Astrocyte (in vitro differentiated cells and primary cell): Measurements from ENCODE around the gene LYRM4. TPM values are rescaled to one million over a fixed set of nuclear protein-coding genes. Genes with fewer than 3 reads are reported as not detected.

Source experiments
- DNase-seq: peaks from one replicate; pipeline ENCODE4 v3.0.0-alpha.2; 2010; ENCODE audit warnings: low read depth
- FAIRE-seq: peaks from 2 replicates; lab custom pipeline; 2011; peaks lifted over from hg19 to GRCh38; lab: Jason Lieb, UNC
- H2AFZ ChIP-seq: 2 replicates; pipeline ENCODE4 v1.6.0; 2012; ENCODE audit warnings: low read depth, low read length, inconsistent platforms
- H3K27ac ChIP-seq: 2 replicates; pipeline ENCODE4 v1.5.1; 2011; ENCODE audit warnings: low read depth, low read length, inconsistent platforms
- H3K27me3 ChIP-seq: 2 replicates; pipeline ENCODE4 v1.6.0; 2011; ENCODE audit warnings: low read length, inconsistent platforms; ENCODE audit not compliant: insufficient read depth
- H3K36me3 ChIP-seq: 2 replicates; pipeline ENCODE4 v1.5.1; 2011; ENCODE audit warnings: low read length, inconsistent platforms; ENCODE audit not compliant: insufficient read depth
- H3K4me1 ChIP-seq: 2 replicates; pipeline ENCODE4 v1.5.1; 2011; ENCODE audit warnings: low read length, inconsistent platforms; ENCODE audit not compliant: insufficient read depth
- H3K4me2 ChIP-seq: 2 replicates; pipeline ENCODE4 v1.6.0; 2012; ENCODE audit warnings: low read length, inconsistent platforms
- H3K4me3 ChIP-seq: 2 replicates; pipeline ENCODE4 v1.5.1; 2011; ENCODE audit warnings: low read depth, mild to moderate bottlenecking, low read length, inconsistent platforms; ENCODE audit not compliant: insufficient read depth
- H3K79me2 ChIP-seq: 2 replicates; pipeline ENCODE4 v1.6.0; 2012; ENCODE audit warnings: mild to moderate bottlenecking, low read length, inconsistent platforms; ENCODE audit not compliant: insufficient read depth
- H3K9ac ChIP-seq: 2 replicates; pipeline ENCODE4 v1.6.0; 2012; ENCODE audit warnings: mild to moderate bottlenecking, low read length, inconsistent platforms
- H3K9me3 ChIP-seq: 2 replicates; pipeline ENCODE4 v1.5.1; 2012; ENCODE audit warnings: low read depth, mild to moderate bottlenecking, low read length, inconsistent platforms; ENCODE audit not compliant: insufficient read depth
- H4K20me1 ChIP-seq: 2 replicates; pipeline ENCODE4 v1.6.0; 2012; ENCODE audit warnings: low read length, inconsistent platforms; ENCODE audit not compliant: insufficient read depth
- H3K27ac Mint-ChIP-seq: one replicate; pipeline ENCODE4 v1.8.0; 2021; ENCODE audit warnings: mild to moderate bottlenecking, mixed read lengths; ENCODE audit not compliant: unreplicated experiment
- H3K27me3 Mint-ChIP-seq: one replicate; pipeline ENCODE4 v1.8.0; 2021; ENCODE audit warnings: low read depth, mixed read lengths; ENCODE audit not compliant: unreplicated experiment
- H3K36me3 Mint-ChIP-seq: one replicate; pipeline ENCODE4 v1.8.0; 2021; ENCODE audit warnings: low read depth, mixed read lengths; ENCODE audit not compliant: unreplicated experiment
- H3K4me1 Mint-ChIP-seq: one replicate; pipeline ENCODE4 v1.8.0; 2021; ENCODE audit warnings: low read depth, mixed read lengths; ENCODE audit not compliant: unreplicated experiment
- H3K4me3 Mint-ChIP-seq: one replicate; pipeline ENCODE4 v1.8.0; 2021; ENCODE audit warnings: mild to moderate bottlenecking, moderate library complexity, mixed read lengths; ENCODE audit not compliant: unreplicated experiment
- H3K9me3 Mint-ChIP-seq: one replicate; pipeline ENCODE4 v1.8.0; 2021; ENCODE audit warnings: mild to moderate bottlenecking, mixed read lengths; ENCODE audit not compliant: unreplicated experiment
- CTCF ChIP-seq: IDR thresholded peaks from 2 replicates; pipeline ENCODE4 v1.5.1; 2011; ENCODE audit warnings: low read depth, mild to moderate bottlenecking, inconsistent platforms, low read length, moderate library complexity; ENCODE audit not compliant: insufficient read depth
- EZH2 ChIP-seq: IDR thresholded peaks from 2 replicates; pipeline ENCODE4 v1.6.1; 2012; ENCODE audit warnings: mild to moderate bottlenecking, low read length, inconsistent platforms; ENCODE audit not compliant: insufficient read depth
- total RNA-seq: library from RNA; stranded (reverse); gene quantifications from 2 replicates; pipeline ENCODE4 v1.2.1, GENCODE V29; 2021

Gene LYRM4
- total RNA-seq, 1 donor from 2014 or later = 39.1 TPM

GRCh38 chr6:5083813-5084359 is 176.9 kb downstream of the LYRM4 start:
- H3K27ac Mint-ChIP-seq = no peak overlapping the region
- Histone ChIP-seq H3K4me3 (peak overlapping the region; percentile 58), H4K20me1 (no peaks in the 10 kb centered on the region), H3K79me2 (no peaks in the 10 kb centered on the region), H3K9me3 (no peaks in the 10 kb centered on the region), H3K27me3 (peaks cover 19% of the 10 kb centered on the region), H3K4me1 (peaks cover 18% of the 10 kb centered on the region), H3K36me3 (no peaks in the 10 kb centered on the region), H3K9ac (no peak overlapping the region), H3K4me2 (peak overlapping the region; percentile 95), H3K27ac (no peak overlapping the region), H2AFZ (peak overlapping the region; percentile 79)
- no peaks in the 10 kb centered on the region for H3K36me3 Mint-ChIP-seq
- H3K4me3 Mint-ChIP-seq = peak overlapping the region; percentile 35
- no peak for DNase-seq
- peaks cover 3% of the 10 kb centered on the region for H3K9me3 Mint-ChIP-seq
- peaks cover 16% of the 10 kb centered on the region for H3K27me3 Mint-ChIP-seq
- no peak for FAIRE-seq
- peaks cover 16% of the 10 kb centered on the region for H3K4me1 Mint-ChIP-seq
- TF ChIP-seq EZH2 (no peak), CTCF (no peak)

GRCh38 chr6:5083307-5083583 is 177.5 kb downstream of the LYRM4 start:
- no peaks in the 10 kb centered on the region for H4K20me1 ChIP-seq
- no peak overlapping the region for H3K4me3 Mint-ChIP-seq
- H3K9me3 Mint-ChIP-seq = peaks cover 3% of the 10 kb centered on the region
- no peak for FAIRE-seq
- peaks cover 18% of the 10 kb centered on the region for H3K4me1 ChIP-seq
- no peak overlapping the region for H3K27ac ChIP-seq
- H3K36me3 Mint-ChIP-seq = no peaks in the 10 kb centered on the region
- TF ChIP-seq EZH2 (no peak), CTCF (no peak)
- peaks cover 16% of the 10 kb centered on the region for H3K4me1 Mint-ChIP-seq
- peaks cover 16% of the 10 kb centered on the region for H3K27me3 Mint-ChIP-seq
- DNase-seq = no peak
- no peak overlapping the region for H3K4me3 ChIP-seq
- H2AFZ ChIP-seq = no peak overlapping the region
- H3K4me2 ChIP-seq = no peak overlapping the region
- no peaks in the 10 kb centered on the region for H3K36me3 ChIP-seq
- H3K27me3 ChIP-seq = peaks cover 15% of the 10 kb centered on the region
- no peak overlapping the region for H3K27ac Mint-ChIP-seq
- H3K9me3 ChIP-seq = no peaks in the 10 kb centered on the region
- no peak overlapping the region for H3K9ac ChIP-seq
- no peaks in the 10 kb centered on the region for H3K79me2 ChIP-seq

- no peak overlapping the region for H3K4me3 Mint-ChIP-seq
These were observed 178.1 kb downstream of the LYRM4 start for GRCh38 chr6:5082487-5083306.

More at GRCh38 chr6:5082487-5083306, 178.1 kb downstream of the LYRM4 start:
- Histone ChIP-seq H3K9ac (no peak overlapping the region), H3K9me3 (no peaks in the 10 kb centered on the region), H3K27ac (peak overlapping the region; percentile 33), H3K4me2 (peak overlapping the region; percentile 40), H3K36me3 (no peaks in the 10 kb centered on the region), H3K79me2 (no peaks in the 10 kb centered on the region), H2AFZ (peak overlapping the region; percentile 30), H3K4me3 (no peak overlapping the region), H4K20me1 (no peaks in the 10 kb centered on the region), H3K27me3 (peaks cover 15% of the 10 kb centered on the region), H3K4me1 (peaks cover 18% of the 10 kb centered on the region)
- FAIRE-seq (peak; percentile 32), DNase-seq (peak; percentile 74)
- no peaks in the 10 kb centered on the region for H3K36me3 Mint-ChIP-seq
- peaks cover 15% of the 10 kb centered on the region for H3K27me3 Mint-ChIP-seq
- peaks cover 3% of the 10 kb centered on the region for H3K9me3 Mint-ChIP-seq
- H3K27ac Mint-ChIP-seq = peak overlapping the region; percentile 38
- peaks cover 16% of the 10 kb centered on the region for H3K4me1 Mint-ChIP-seq
- no peak for TF ChIP-seq CTCF
- no peak for TF ChIP-seq EZH2
